BE2C (cell line): Measurements from ENCODE around the gene GALNT7.
"Not testable (repeated sequence)": the region's sequence is repeated elsewhere in the genome, so short reads cannot be mapped to it uniquely, and the experiment has no call there.

Source experiments
- DNase-seq: peaks from one replicate; pipeline ENCODE4 v3.0.0-alpha.2; 2020
- H3K27me3 ChIP-seq: fragments of 250-450 bp; sonication (Bioruptor Pico); 2 replicates; pipeline ENCODE4 v1.5.1; 2020; ENCODE audit warnings: mild to moderate bottlenecking
- H3K36me3 ChIP-seq: fragments of 250-450 bp; sonication (Bioruptor Pico); 2 replicates; pipeline ENCODE4 v1.5.1; 2020; ENCODE audit warnings: mild to moderate bottlenecking
- H3K4me1 ChIP-seq: fragments of 250-450 bp; sonication (Bioruptor Pico); 2 replicates; pipeline ENCODE4 v1.5.1; 2020
- H3K4me3 ChIP-seq: 2 replicates; pipeline ENCODE4 v1.5.1; 2011; ENCODE audit warnings: low read depth, low read length
- H3K9me3 ChIP-seq: fragments of 250-450 bp; sonication (Bioruptor Pico); 2 replicates; pipeline ENCODE4 v1.5.1; 2020
- CTCF ChIP-seq: IDR thresholded peaks from 2 replicates; pipeline ENCODE4 v1.5.1; 2012; ENCODE audit warnings: mild to moderate bottlenecking, low read depth, low read length

The GALNT7 gene

GRCh38 chr4:173214231-173214630, 45.6 kb downstream of the GALNT7 start:
- no peak for TF ChIP-seq CTCF
- no peaks in the 10 kb centered on the region for H3K27me3 ChIP-seq
- no peaks in the 10 kb centered on the region for H3K4me1 ChIP-seq
- H3K4me3 ChIP-seq: no peak overlapping the region
- no peaks in the 10 kb centered on the region for H3K9me3 ChIP-seq
- no peak for DNase-seq
- H3K36me3 ChIP-seq: no peaks in the 10 kb centered on the region

- Histone ChIP-seq H3K9me3 (no peaks in the 10 kb centered on the region), H3K36me3 (no peaks in the 10 kb centered on the region), H3K27me3 (no peaks in the 10 kb centered on the region), H3K4me3 (no peak overlapping the region), H3K4me1 (no peaks in the 10 kb centered on the region)
- DNase-seq: no peak
- TF ChIP-seq CTCF: no peak
Measured at GRCh38 chr4:173214661-173215060, 46.0 kb downstream of the GALNT7 start.

GRCh38 chr4:173217075-173217474, 48.5 kb downstream of the GALNT7 start:
- H3K9me3 ChIP-seq: no peaks in the 10 kb centered on the region
- H3K36me3 ChIP-seq: no peaks in the 10 kb centered on the region
- H3K4me1 ChIP-seq: no peaks in the 10 kb centered on the region
- TF ChIP-seq CTCF: no peak
- no peak overlapping the region for H3K4me3 ChIP-seq
- no peaks in the 10 kb centered on the region for H3K27me3 ChIP-seq
- DNase-seq: no peak

- no peak for TF ChIP-seq CTCF
- H3K36me3 ChIP-seq: no peaks in the 10 kb centered on the region
- H3K4me3 ChIP-seq: no peak overlapping the region
- no peak for DNase-seq
- H3K9me3 ChIP-seq: no peaks in the 10 kb centered on the region
- no peaks in the 10 kb centered on the region for H3K27me3 ChIP-seq
- H3K4me1 ChIP-seq: no peaks in the 10 kb centered on the region
Measured at GRCh38 chr4:173217727-173218126, 49.1 kb downstream of the GALNT7 start.

- H3K36me3 ChIP-seq: no peaks in the 10 kb centered on the region
- no peaks in the 10 kb centered on the region for H3K27me3 ChIP-seq
- no peak overlapping the region for H3K4me3 ChIP-seq
- H3K4me1 ChIP-seq: no peaks in the 10 kb centered on the region
- no peaks in the 10 kb centered on the region for H3K9me3 ChIP-seq
- DNase-seq: no peak
- TF ChIP-seq CTCF: no peak
Measured at GRCh38 chr4:173218411-173219125, 50.0 kb downstream of the GALNT7 start.

- not testable (repeated sequence) for DNase-seq, H3K4me1 ChIP-seq, H3K9me3 ChIP-seq, H3K36me3 ChIP-seq, H3K27me3 ChIP-seq, H3K4me3 ChIP-seq
Measured at GRCh38 chr4:173219126-173219437, 50.5 kb downstream of the GALNT7 start.

GRCh38 chr4:173223743-173224142, 55.1 kb downstream of the GALNT7 start:
- Histone ChIP-seq H3K36me3 (no peaks in the 10 kb centered on the region), H3K4me1 (no peaks in the 10 kb centered on the region), H3K9me3 (no peaks in the 10 kb centered on the region), H3K4me3 (no peak overlapping the region), H3K27me3 (no peaks in the 10 kb centered on the region)
- DNase-seq: no peak
- TF ChIP-seq CTCF: no peak
